Aorta (tissue), 5 donors: ENCODE results near the gene ACP2. TPM values are rescaled to one million over a fixed set of nuclear protein-coding genes. Genes with fewer than 3 reads are reported as not detected.
A peak's percentile ranks its signal among the peaks of the same experiment; 100 is the strongest.

ENCODE experiments used
- ATAC-seq: fragments of 200-7000 bp; cut with Tn5 transposase; one replicate; pipeline ENCODE4 v1.9.1; 2022; ENCODE audit warnings: moderate library complexity; ENCODE audit not compliant: low FRiP score
- DNase-seq, 2 donors: peaks; one replicate each; pipeline ENCODE4 v3.0.0-alpha.2; 2020
- H3K27ac ChIP-seq, 2 donors: one replicate each; pipeline ENCODE4 v1.5.1; 2013; ENCODE audit warnings: low read length in 2 of 2, mild to moderate bottlenecking in 2 of 2, moderate library complexity in 2 of 2, control low read depth in 1 of 2, inconsistent platforms in 1 of 2, low read depth in 1 of 2
- H3K27me3 ChIP-seq, 2 donors: one replicate each; pipeline ENCODE4 v1.6.1; 2013; ENCODE audit warnings: control low read depth in 1 of 2, low read length in 1 of 2, mild to moderate bottlenecking in 1 of 2, moderate library complexity in 1 of 2; ENCODE audit not compliant: insufficient read depth in 2 of 2, control insufficient read depth in 1 of 2
- H3K36me3 ChIP-seq, 2 donors: one replicate each; pipeline ENCODE4 v1.6.1; 2013; ENCODE audit warnings: control low read depth in 1 of 2, low read length in 1 of 2, mild to moderate bottlenecking in 1 of 2; ENCODE audit not compliant: insufficient read depth in 2 of 2, control insufficient read depth in 1 of 2
- H3K4me1 ChIP-seq, 2 donors: one replicate each; pipeline ENCODE4 v1.6.1; 2013; ENCODE audit warnings: low read length in 2 of 2, control low read depth in 1 of 2, mild to moderate bottlenecking in 1 of 2, moderate library complexity in 1 of 2; ENCODE audit not compliant: insufficient read depth in 2 of 2, control insufficient read depth in 1 of 2
- H3K4me3 ChIP-seq, 2 donors: one replicate each; pipeline ENCODE4 v1.5.1; 2013; ENCODE audit warnings: low read length in 2 of 2, control low read depth in 1 of 2, mild to moderate bottlenecking in 1 of 2
- H3K9me3 ChIP-seq: one replicate; pipeline ENCODE4 v1.6.1; 2013; ENCODE audit warnings: mild to moderate bottlenecking, low read length; ENCODE audit not compliant: control insufficient read depth
- WGBS, 2 donors: extraction: QIAGEN DNeasy Blood & Tissue Kit; methylation state at CpG; one replicate each; pipeline ENCODE4 v1.1.7; 2013; 5-methylcytosine and 5-hydroxymethylcytosine counted together
- intact Hi-C, 2 donors: fragments of 100-400 bp; cut with DNase I; formaldehyde crosslinking; loops; one replicate each; pipeline versions ENCODE4 v1.14.2 to v1.15.0; 2022
- polyA plus RNA-seq, 2 donors: library from polyadenylated mRNA; stranded (reverse); fragments of 200-250 nt; gene quantifications; one replicate each; pipeline ENCODE4 v1.2.3, GENCODE V29; 2013
- total RNA-seq, 2 donors: library from RNA; stranded (reverse); fragmentation: NEBNext Ultra II Directional; extraction: Animal tissue kit (Norgen Biotek cat#: 25700); gene quantifications; one replicate each; pipeline ENCODE4 v1.2.1, GENCODE V29; 2021
- donor health status: healthy with polysubstance abuse.
- donor health status: Bipolar disorder and iron deficiency.
- donor health status: DM: no; HTN: no; CAD: no.
- donor health status: DM: no; HTN: no; CAD: no.
- donor health status: DM: yes; HTN: yes; CAD: no.

Gene ACP2
- total and polyA plus RNA-seq, 4 donors: 18.0 to 27.8 (median 20.2) TPM

GRCh38 chr11:47225552-47226400 lies 22.8 kb downstream of the ACP2 start:
- 92 to 95% methylated on average over 7 of the region's 7 CpGs for WGBS, 2 donors
- Histone ChIP-seq H3K9me3 (no peaks in the 10 kb centered on the region), H3K4me1 (no peaks in the 10 kb centered on the region), H3K36me3 (no peaks in the 10 kb centered on the region), H3K4me3 (no peak overlapping the region), H3K27me3 (no peaks in the 10 kb centered on the region), H3K27ac (no peak overlapping the region)
- intact Hi-C loops: no loop called here
- DNase-seq: no peak
- no peak for ATAC-seq

- intact Hi-C loops: no loop called here
- Histone ChIP-seq H3K27ac (no peak overlapping the region), H3K36me3 (no peaks in the 10 kb centered on the region), H3K4me3 (no peak overlapping the region), H3K27me3 (no peaks in the 10 kb centered on the region), H3K9me3 (no peaks in the 10 kb centered on the region), H3K4me1 (no peaks in the 10 kb centered on the region)
- WGBS, 2 donors: 28 to 38% methylated on average over 2 of the region's 2 CpGs
- no peak for ATAC-seq
- DNase-seq: no peak
Measured at GRCh38 chr11:47222696-47223095, 25.9 kb downstream of the ACP2 start.

- H3K9me3 ChIP-seq: no peaks in the 10 kb centered on the region
- intact Hi-C loops: no loop called here
- H3K27me3 ChIP-seq: no peaks in the 10 kb centered on the region
- no peak overlapping the region for H3K27ac ChIP-seq
- H3K4me3 ChIP-seq: no peak overlapping the region
- H3K4me1 ChIP-seq: no peaks in the 10 kb centered on the region
- no peaks in the 10 kb centered on the region for H3K36me3 ChIP-seq
- ATAC-seq: no peak
- no peak for DNase-seq
- 62 to 77% methylated on average over 1 of the region's 1 CpG for WGBS, 2 donors
Measured at GRCh38 chr11:47220401-47220821, 28.2 kb downstream of the ACP2 start.

- Histone ChIP-seq H3K36me3 (no peaks in the 10 kb centered on the region), H3K27me3 (no peaks in the 10 kb centered on the region), H3K4me3 (peak overlapping the region; percentile 82 to 91), H3K27ac (peak overlapping the region in 1 of 2 donors; percentile 70), H3K4me1 (no peaks in the 10 kb centered on the region), H3K9me3 (no peaks in the 10 kb centered on the region)
- intact Hi-C loops: loop anchor here in 1 of 2 donors (5.0 kb wide), 1 partner anchor 39 kb away; the partner anchor contains the start of gene ARFGAP2
- 0 to 1% methylated on average over 12 of the region's 12 CpGs for WGBS, 2 donors
- DNase-seq: peak; percentile 73 to 83
- ATAC-seq: no peak
Measured at GRCh38 chr11:47216121-47216798, 32.4 kb downstream of the ACP2 start.

GRCh38 chr11:47215366-47215910 lies 33.2 kb downstream of the ACP2 start:
- DNase-seq (no peak), ATAC-seq (no peak)
- Histone ChIP-seq H3K9me3 (no peaks in the 10 kb centered on the region), H3K36me3 (no peaks in the 10 kb centered on the region), H3K4me3 (peak overlapping the region; percentile 82 to 91), H3K4me1 (no peaks in the 10 kb centered on the region), H3K27ac (peak overlapping the region in 1 of 2 donors; percentile 87), H3K27me3 (no peaks in the 10 kb centered on the region)
- WGBS, 2 donors: 3% methylated on average over 15 of the region's 15 CpGs
- intact Hi-C loops: loop anchor here (2.0 to 5.0 kb wide), 4 partner anchors 29 to 39 kb away; partner anchors contain the start of genes ARFGAP2 (in 2 of the 2), ACP2 (in 1 of the 2) and PACSIN3 (in 1 of the 2)

- intact Hi-C loops: loop anchor here (1.0 to 2.0 kb wide), 4 partner anchors 27 to 37 kb away; partner anchors contain the start of genes PACSIN3 (in 2 of the 2), ACP2 (in 1 of the 2) and ARFGAP2 (in 1 of the 2)
- H3K27me3 ChIP-seq: no peaks in the 10 kb centered on the region
- peak; percentile 95 for ATAC-seq
- H3K9me3 ChIP-seq: no peaks in the 10 kb centered on the region
- WGBS, 2 donors: 3 to 4% methylated on average over 20 of the region's 20 CpGs
- no peaks in the 10 kb centered on the region for H3K36me3 ChIP-seq
- peak; percentile 97 to 98 for DNase-seq
- peak overlapping the region; percentile 25 to 58 for H3K4me3 ChIP-seq
- peak overlapping the region; percentile 31 to 84 for H3K27ac ChIP-seq
- no peaks in the 10 kb centered on the region for H3K4me1 ChIP-seq
Measured at GRCh38 chr11:47213950-47214565, 34.6 kb downstream of the ACP2 start.

GRCh38 chr11:47212938-47213337 lies 35.7 kb downstream of the ACP2 start:
- WGBS, 2 donors: 90 to 91% methylated on average over 12 of the region's 12 CpGs
- DNase-seq (no peak), ATAC-seq (no peak)
- Histone ChIP-seq H3K4me1 (no peaks in the 10 kb centered on the region), H3K27me3 (no peaks in the 10 kb centered on the region), H3K27ac (no peak overlapping the region), H3K4me3 (no peak overlapping the region), H3K9me3 (no peaks in the 10 kb centered on the region), H3K36me3 (no peaks in the 10 kb centered on the region)
- intact Hi-C loops: no loop called here

- ATAC-seq: no peak
- Histone ChIP-seq H3K4me1 (no peaks in the 10 kb centered on the region), H3K36me3 (no peaks in the 10 kb centered on the region), H3K27me3 (no peaks in the 10 kb centered on the region), H3K4me3 (no peak overlapping the region), H3K27ac (no peak overlapping the region), H3K9me3 (no peaks in the 10 kb centered on the region)
- DNase-seq: no peak
- intact Hi-C loops: no loop called here
- WGBS, 2 donors: 90 to 94% methylated on average over 5 of the region's 5 CpGs
Measured at GRCh38 chr11:47208628-47209027, 40.0 kb downstream of the ACP2 start.
